HG03066 (cell line): ENCODE results near the gene BEST3.

Experiments used
- ATAC-seq: cut with Tn5 transposase; IDR thresholded peaks from one replicate; pipeline ENCODE4 v1.9.1; 2021; ENCODE audit warnings: low read depth; ENCODE audit not compliant: unreplicated experiment

The BEST3 gene

DNA sequence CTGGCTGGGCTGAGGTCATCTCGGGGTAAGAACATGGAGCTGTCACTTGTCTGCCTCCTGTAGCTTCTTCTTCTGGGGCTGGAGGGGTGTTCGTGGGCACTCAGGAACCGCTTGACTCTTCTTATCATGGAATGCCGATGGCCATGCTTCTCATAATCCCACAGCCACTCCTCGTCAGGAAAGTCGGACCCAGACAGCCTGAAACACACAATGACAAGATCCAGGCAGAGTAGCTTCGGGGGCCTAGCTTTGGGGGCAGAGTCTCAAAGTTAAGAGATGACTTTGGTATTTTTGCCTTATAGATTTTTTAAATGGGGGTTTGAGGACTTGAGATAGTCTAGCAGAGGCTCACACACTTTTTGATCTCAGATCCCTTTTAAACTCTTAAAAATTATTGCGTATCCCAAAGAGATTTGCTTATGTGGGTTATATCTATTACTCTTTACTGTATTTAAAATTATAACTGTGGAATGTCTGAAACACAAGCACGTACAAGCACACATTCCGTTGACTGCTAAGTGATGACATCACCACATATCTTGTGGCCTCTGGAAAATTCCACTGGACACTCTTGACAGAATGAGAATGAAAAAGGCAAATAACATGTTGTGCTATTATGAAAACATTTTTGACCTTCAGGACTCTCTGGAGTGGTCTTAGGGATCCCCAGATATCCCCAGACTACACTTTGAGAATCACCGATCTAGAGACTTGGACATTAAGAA is 43.3 kb downstream of the BEST3 start:
- no peak for ATAC-seq

DNA sequence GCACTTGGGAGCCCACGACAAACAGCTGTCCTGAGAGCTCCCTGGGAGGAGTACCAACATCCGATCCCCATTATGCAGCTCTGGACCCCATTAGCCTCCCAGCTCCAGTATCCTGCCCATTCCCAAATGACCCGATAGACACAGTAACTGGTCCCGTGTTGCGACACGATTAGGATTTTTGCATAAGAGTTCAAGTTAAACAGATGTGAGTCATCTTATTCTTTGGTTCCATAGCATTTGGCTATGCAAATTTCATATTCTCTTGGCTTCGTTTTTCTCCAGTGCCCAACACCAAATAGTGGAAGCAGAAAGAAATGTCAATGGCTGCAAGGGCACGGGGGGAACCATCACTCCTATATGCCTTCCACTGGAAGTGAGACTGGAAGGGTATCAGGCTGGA is 45.4 kb downstream of the BEST3 start:
- ATAC-seq = no peak

DNA sequence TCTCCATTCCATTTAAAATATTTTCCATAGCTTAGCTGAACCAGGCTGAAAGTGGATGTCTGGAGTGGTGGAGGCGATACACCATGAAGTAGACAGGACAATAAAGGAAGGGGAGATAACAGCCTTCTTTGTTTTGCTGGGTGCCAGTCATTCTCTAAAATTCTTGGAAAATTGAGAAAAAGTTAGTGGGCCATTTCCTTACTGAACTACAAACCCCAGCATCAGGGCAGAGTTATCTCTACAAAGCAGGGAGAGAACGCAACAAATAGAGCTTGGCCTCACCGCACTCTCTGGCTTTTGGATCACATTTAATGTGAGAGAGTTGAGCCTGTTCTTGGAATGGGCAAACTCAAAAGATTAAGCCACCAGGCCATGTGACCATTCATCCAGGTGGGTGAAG is 47.2 kb downstream of the BEST3 start:
- no peak for ATAC-seq

DNA sequence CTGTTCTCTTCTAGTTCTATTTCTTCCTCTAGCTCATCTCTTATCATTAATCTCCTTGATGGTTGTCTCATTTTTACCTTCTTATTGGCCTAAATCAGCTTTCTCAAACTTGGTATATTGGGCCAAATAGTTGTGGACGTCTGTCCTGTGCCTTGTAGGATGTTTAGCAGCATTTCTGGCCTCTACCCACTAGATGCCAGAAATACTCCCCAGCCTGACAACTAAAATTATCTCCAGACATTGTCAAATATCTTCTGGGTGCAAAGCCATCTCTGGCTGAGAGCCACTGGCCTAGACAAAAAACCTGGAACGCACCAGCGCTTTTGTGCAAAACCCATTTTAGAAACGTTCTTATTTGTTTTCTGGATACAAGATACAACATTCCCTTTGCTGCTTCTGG is 49.6 kb downstream of the BEST3 start:
- ATAC-seq = no peak

DNA sequence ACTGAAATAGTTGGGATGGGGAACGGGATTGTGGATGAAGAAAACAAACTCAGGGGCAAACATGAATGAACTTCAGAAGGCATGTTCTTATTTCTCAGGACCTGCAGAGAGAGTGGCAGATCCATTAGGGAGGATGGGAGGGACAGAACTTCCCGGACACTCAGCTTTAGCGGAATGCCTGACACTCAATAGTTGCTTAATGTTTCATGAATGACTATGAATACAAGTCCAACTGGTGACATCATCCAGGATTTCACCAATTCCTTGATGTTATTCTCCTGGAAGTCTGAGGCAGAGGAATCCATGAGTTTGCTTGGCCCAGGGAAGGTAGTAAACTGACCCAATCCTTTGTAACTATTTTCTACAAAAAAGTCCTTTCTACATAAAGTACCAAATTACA is 50.6 kb downstream of the BEST3 start:
- ATAC-seq = no peak

DNA sequence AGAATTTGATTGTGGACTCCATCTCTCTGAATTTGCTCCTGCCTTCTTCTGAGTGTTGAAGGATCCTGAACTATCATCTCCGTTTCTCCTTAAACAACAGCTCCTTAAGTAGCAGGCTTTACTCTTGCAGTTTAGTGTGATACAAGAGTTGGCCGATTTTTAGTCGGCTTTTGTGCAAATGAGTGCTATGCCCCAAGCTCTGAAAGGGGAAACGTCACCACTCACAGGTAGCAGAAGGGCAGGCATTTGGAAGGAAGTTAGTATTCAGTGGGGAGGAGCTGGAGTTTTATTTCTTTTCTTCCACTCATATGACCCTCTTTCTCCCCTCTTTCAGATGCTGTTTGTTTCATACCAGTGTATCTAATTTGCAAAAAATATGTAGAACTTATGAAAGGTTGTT is 51.9 kb downstream of the BEST3 start:
- ATAC-seq = no peak

DNA sequence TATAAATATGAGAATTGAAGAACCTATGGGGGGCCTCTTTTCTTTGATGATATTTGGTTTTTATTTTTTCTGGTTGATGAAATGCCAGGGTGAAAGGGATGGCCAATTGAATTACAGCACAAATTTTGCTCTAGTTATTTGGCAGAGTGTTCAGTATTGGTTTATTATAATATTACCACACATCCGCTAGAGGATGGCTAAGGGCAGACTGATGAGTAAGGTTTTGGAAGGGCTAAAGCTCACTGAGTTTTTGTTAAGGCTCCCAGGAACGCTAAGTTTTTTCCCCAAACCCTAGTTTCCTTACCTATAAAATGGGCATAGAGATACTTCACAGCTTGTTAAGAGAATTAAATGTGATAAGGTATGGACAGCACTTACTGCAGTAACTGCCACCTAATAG is 54.1 kb downstream of the BEST3 start:
- ATAC-seq = no peak

DNA sequence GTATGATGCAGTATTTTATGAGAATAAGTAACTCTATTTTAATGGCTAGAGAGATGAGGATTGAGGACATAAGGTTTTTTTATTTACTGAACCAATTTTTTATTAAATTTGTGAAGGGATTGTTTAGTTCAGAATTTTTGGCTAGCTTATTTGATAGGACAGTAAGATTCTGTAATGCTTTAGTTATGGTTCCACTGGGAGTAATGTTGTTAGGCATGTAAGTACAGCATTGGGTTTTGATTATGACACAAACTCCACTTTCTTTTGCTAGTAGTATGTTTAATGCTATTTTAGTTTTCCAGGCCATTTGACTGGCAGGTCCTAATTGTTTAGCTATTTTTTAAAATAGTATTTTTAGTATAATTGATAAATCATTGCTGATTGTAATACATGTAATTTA is 54.6 kb downstream of the BEST3 start:
- no peak for ATAC-seq

DNA sequence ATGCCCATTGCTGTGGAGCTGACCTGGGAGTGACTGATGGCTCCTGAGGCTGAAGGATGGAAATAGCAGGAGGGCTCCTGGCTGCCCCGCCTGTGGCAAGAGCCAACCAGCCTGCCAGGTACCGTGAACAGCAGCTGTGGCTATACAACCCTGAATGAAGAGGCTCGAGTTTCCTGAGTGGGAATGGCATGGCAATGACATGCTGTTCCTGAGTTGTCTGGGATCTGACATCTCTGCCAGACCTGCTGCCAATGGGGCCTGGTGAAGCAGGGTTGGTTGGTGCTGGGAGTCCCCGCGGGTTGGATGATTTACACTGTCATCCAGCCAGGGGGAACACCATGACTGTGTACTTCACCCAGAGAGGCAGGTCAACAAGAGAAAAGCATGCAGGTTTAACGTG is 56.6 kb downstream of the BEST3 start:
- ATAC-seq = no peak

DNA sequence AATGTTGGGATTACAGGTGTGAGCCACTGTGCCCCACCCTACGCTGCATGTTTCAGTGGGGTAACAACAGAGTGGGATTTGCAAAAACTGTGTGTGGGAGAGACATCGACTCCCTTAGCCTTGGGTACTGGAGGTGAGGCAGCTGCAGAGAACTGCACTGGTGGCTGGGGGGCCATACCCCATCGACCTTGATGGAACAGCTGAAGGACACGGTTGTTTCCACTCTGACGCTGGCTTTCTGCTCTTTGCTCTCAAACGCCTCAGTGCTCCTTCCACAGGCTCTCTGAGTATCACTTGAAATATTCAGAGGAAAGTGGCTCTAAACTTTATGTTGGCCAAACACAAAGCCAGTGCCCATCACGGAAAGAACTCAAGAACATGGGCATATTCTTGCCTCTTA is 57.6 kb downstream of the BEST3 start:
- no peak for ATAC-seq

DNA sequence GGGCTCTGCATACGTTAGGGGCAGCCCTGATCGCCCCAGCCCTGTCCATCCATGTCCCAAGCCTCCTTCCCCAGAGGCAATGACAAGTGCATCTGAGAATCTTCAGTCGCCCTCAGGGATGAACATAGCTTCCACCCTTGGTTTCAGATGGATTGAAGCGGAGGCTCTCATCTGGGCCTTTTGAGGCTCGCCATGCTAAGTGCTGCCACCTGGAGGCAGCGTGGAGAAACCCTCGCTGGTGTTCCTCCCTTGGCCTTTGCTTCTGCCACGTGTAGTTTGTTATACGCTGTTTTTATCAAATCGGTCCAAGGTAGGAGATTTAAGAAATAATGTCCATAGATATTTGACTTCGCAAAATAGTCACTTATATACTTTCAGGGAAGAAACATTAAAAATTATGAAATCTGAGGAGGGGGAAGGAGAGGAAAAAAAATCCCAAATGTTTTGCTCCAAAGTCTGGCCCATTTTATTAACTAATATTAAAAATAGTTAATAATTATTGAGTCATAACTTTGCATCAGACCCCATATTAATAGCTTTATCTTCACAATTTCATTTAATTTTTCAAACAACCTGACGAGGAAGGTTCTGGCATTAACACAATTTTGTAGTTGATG is 59.6 kb downstream of the BEST3 start:
- peak; percentile 74 for ATAC-seq

DNA sequence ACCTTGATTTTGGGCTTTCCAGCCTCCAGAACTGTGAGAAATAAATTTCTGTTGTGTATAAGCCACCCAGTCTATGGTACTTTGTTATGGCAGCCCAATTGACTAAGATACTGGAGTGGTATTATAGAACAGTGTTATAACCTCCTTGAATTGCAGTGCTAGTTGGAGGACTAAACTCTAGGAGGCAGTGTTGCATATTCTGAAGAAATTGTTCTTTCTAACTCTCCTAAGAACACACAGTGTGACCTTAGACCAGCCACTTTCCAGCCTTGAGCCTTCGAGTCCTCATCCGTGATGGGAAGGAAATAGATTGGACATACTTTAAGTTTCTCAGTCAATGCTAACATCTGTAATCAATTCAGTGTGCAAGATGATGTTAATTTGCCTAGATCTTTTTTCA is 66.0 kb downstream of the BEST3 start:
- ATAC-seq = no peak

DNA sequence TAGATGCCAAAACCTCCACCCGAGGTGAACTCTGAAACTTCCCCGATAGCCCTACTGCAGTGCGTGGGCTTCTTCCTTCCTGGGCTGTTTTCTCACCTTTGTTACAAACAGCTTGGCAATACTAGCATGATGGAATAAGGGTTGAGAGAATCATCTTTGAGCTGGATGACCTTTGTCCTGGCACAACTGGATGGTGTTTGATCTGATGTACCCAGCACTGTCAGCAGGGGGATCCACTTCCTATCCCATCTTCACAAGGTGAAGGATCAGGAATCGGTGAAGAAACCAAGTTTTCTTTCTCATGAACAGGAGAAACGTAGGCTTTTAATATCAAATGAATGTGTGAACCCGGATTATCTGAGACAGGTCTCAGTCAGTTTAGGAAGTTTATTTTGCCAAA is 68.9 kb downstream of the BEST3 start:
- no peak for ATAC-seq

DNA sequence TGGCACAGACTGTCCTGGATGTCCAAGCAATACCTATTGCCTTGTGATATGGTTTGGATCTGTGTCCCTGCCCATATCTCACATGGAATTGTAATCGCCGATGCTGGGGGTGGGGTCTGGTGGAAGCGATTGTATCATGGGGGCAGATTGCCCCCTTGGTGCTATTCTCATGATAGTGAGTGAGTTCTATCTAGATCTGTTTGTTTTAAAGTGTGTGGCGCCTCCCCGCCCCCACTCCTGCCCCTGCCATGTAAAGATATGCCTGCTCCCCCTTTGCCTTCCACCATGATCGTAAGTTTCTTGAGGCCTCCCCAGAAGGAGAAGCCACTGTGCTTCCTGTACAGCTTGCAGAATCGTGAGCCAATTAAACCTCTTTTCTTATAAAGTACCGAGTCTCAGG is 71.6 kb downstream of the BEST3 start:
- ATAC-seq = no peak

DNA sequence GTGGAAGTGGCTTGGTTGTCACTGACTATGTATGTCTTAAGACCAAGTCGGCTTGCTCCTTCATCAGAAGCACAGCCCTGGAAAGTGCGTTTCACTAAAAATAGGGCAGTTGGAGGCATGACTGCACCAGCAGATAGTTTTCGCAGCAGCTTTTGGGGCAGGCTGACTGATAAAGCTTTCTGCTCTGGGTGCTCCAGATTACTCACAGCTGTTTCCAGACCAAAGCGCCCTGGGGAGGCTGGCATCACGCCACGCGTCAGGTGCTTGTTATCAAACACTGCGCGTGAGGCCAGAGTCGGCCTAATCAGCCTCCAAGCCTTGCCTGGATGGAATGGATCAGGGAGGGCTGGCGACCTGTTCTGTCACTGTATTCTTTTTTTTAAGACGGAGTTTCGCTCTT is 75.1 kb downstream of the BEST3 start:
- no peak for ATAC-seq

DNA sequence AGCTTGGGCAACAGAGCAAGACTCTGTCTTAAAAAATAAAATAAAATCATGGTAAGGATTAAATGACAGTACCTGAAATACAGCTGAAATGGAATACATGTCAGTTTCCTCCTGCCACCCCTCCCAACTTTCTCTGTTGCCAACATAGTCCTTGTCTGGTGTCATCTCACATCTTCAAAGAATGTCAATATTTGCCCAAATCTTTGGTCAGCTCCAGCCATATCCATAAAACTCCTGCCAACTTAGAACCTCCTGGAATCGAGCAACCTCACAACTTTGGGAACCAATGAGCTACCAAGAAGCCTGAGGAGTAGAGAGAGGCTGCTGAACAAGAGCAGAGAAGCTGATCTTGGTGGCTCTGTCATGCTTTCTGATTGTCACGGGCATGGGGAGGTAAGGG is 77.6 kb downstream of the BEST3 start:
- ATAC-seq = no peak

DNA sequence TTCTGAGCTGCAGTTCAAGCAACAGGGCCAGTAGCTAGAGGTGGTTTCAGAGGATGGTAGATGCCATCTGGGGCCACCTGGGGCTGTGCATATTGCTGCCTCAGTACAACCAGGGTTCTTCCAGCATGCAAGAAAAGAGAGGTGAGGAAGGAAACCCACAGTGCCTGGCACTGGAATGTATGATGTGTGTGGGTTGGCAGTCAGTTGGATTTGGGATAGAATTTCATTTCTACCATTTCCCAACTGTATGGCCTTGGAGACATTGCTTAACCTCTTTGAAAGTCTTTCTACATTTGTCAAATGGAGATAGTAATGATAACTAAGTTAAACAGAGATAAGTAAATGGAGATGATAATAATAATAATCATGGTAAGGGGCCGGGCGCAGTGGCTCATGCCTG is 78.2 kb downstream of the BEST3 start:
- no peak for ATAC-seq

DNA sequence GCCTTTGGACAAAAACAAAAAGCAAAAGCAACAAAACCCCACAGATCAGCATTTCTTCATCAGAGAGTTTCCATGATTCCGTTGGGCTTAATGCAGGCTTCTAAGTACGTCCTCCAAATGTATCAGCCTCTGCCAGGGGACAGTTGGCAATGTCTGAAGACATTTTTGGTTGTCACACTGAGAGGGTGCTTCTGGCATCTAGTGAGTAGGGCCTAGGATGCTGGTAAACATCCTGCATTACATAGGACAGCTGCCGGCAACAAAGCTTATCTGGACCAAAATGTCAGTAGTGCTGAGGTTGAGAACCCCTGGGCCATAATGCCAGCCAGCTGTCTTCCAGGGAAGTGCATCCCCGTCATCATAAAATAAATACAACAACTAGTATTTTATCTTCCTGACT is 79.0 kb downstream of the BEST3 start:
- ATAC-seq = no peak

DNA sequence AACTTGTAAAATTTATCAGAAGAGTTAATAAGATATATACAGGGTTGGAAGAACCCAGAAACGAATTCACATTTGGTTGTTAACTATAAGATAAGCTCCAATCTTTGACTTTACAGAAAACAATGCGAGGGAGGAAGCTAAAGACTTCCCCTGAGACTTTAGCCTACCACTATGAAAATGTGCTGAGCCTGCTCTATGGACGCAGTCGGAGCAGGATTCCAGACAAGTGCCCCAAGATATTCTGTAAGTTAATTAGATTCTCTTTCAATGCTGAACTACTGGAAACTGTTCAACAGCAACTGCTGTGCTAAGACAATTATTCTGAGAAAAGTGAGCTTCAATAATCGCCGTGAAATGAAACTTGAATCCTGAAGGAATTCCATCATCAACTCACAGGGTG is 80.1 kb downstream of the BEST3 start:
- no peak for ATAC-seq

DNA sequence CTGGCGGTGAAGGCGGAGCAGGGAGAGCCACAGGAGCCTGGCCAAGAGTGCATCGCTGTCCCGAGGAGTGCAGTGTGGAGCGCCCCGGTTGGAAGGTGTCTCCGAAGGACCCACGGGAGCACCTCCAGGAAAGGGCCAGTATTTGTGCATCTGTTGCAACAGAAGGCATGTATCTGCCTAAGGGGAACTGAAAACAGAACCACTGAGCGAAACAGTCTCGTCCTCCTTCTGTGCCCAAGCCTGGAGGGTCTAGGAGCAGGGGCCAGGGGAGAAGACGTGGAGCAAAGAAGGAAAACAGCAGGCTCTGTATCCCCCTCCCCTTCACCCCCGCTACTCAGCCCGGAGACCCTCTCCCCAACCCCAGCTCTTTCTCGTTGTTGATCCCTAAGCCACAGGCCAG is 83.1 kb downstream of the BEST3 start:
- ATAC-seq = no peak

DNA sequence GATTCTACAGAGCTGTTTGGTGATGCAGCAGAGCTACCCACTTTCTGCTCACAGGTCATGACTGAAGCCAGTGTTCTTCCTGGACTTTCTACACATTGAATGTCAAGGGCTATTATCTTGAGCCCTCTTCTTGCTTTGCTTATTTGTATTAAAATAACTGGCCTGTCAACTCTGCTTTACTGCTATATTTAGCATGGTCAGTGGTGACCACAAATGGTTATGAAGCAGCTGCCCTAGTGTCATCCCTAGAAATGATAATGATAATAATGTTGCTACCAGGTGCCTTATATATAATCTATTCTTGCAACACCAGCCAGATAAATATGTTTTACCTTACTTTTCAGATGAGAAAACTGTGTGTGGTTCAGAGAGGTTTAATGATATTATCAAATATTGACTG is 85.8 kb downstream of the BEST3 start:
- no peak for ATAC-seq

DNA sequence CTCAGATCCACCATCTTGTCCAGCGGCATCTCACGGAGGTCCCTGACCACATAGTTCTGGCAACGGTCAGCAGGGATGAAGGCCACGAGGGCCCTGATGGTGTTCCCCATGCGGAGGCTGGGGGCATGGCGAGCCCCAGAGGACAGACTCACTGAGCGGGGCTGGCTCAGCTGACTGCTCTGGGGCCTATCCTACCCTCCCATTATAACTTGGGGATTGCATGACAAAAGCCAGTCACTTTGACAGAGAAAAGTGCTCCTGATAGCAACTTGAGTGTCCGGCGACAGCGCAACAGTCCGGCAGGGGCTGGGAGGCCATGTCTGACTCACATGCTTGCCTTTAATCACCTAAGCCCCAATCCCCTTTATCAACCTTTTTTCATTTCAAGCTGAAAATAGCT is 88.4 kb downstream of the BEST3 start, which contains the start of gene LRRC10:
Gene LRRC10, minus strand, starts transcription at position 179 of the 400 bp plus-strand sequence. Its CDS starts 69 bp downstream, at position 110.
- no peak for ATAC-seq

DNA sequence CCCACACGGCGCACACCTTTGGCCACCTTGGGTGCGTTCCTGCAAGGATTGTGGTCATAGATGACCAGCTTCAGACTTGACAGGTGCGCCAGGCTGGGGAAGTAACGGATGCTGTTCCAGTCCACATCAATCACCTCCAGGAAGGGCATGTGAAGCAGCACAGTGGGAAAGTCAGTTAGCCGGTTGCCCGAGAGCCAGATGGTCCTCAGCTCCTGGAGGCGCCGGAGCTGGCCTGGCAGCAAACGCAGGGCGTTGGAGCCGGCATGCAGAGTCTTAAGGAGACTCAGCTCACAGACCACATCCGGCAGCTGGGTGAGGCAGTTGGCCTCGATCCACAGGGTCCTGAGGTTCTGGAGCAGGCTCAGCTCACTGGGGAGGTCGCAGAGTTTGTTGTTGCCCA is 89.0 kb downstream of the BEST3 start:
- ATAC-seq = no peak
